Activated CD4-positive, CD25-positive, alpha-beta regulatory T cell treated with anti-CD3 and anti-CD28 coated beads, Interleukin-2, amount 50 U/mL, for 24 hours (primary cell): ENCODE results near the gene ACMSD.

Experiments used
- ATAC-seq, 2 donors: fragments of 150-1000 bp; cut with Tn5 transposase; one replicate each; pipeline ENCODE4 v1.10.0; 2021; ENCODE audit warnings: mild to moderate bottlenecking in 1 of 2, moderate library complexity in 1 of 2

ACMSD gene

DNA sequence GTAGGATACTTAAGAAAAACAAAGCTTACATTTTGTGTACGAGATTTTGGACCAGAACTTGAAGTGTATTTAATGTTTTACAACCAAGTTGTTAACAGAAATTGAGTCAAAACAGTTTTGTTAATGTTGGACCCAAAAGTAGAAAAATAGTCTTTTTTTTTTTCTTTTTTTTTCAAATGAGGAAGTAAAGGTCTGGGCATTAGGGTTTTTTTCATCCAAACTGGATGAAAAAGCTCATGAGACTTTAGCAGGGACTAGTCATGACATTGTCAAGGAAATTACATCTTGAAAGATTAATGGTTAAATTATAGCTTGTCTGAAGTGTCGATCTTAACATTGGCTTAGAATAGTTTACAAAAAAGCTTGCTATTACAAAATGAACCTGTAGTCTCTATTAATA is 112.5 kb downstream of the ACMSD start:
- ATAC-seq = no peak
